T-helper 1 cell treated with Interleukin-12 subunit alpha and Interleukin-12 subunit beta and Interleukin-4 antibody, amounts not matched to agents 30 ng/mL and 1 ng/mL, for 36 hours (primary cell): Measurements from ENCODE around the gene PLIN4. TPM values are rescaled to one million over a fixed set of nuclear protein-coding genes. Genes with fewer than 3 reads are reported as not detected.
"Not testable (repeated sequence)": the region's sequence is repeated elsewhere in the genome, so short reads cannot be mapped to it uniquely, and the experiment has no call there.

Source experiments
- intact Hi-C: fragments of 100-400 bp; cut with micrococcal nuclease; formaldehyde crosslinking; loops from one replicate; pipeline ENCODE4 v1.15.1; 2024
- total RNA-seq: library from RNA; stranded (reverse); gene quantifications from 2 replicates; pipeline ENCODE4 v1.2.3, GENCODE V29; 2022

Gene PLIN4
- total RNA-seq, 1 donor from 2014 or later: not detected

DNA sequence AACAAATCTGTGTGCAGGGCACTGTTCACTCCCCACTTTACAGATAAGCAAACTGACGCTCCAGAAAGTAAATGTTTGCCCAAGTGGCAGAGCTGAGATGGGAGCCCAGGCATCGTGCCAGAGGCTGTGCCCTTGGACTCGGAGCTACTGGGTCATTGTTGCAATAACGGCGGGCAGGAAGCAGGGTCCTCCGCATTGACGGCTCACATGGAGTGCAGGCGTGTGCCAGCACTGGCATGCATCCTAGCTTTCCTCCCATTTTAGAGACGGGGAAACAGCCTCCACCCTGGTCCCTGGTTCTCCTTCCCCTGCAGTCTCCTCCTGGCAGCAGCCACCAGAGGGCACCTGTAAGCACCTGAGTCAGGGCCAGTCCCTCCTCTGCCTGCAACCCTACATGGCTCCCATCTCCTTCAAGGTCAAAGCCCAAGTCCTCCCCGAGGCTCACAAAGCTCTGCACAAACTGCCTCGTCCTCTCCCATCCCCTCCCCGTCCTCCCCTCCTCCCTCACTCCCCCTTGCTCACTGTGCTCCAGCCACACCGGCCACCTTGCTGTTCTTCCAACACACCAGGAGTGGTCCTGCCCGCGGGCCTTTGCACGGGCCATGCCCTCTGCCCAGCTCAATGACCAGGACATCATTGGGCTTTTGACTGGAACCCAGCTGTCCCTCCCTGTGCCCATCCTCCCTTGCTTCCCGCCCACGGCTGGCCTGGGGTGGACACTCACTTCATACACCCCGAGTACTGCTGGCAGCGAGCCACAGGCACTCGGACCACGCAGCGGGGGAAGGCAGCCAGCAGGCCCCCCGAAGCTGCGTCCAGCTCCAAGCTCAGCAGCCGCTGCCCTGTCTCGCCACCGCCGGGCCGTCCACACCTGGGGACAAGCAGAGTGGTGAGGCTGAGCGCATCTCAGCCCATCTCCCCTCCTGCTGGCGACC is 29.3 kb upstream of the PLIN4 start:
- intact Hi-C loops: no loop called here

- intact Hi-C loops: no loop called here
Measured at GRCh38 chr19:4543842-4544647, 25.8 kb upstream of the PLIN4 start.

DNA sequence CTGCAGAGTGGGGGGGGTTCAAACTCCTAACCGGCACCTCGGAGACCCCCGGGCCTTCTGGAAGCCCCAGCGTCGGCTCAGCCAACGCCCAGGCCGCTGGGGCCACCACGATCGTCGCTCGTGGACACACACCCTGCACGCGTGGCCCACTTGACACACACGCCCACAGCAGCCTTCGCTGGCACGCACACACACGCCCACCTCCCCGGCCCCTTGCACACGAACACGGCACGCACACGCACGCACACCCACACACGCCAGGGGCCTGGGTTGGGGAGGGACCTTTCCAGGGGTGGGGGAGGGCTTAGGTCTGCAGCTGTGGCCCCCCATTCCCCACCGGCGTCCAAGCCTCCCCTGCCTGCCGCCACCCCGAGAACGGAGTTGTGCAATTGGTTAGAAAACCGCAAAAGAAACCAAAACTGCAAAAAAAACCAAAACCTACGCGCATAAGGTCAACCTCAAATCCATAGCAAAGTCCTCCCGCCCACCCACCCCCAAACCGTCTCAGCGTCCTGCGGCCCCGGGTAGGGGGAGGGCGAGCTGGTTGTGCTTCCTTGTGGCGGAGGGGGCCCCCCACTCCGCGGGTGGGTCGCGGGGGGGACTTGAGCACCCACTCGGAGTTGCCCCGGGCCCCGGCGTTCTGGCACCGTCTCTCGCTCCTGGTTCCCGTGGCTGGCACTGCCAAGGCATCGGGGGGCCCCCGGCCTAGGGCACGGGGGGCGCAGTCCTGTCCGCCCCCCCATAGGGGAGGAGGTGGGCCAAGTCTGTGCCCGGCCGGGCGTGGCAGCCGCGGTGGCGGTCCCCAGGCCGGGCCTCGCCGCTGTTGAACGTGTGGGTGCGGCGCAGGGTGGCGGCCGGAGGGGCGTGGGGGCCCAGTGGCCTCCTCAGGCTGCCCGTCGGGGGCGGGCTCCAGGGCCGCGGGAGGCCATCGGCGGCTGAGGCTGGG is 24.9 kb upstream of the PLIN4 start:
- intact Hi-C loops: no loop called here

GRCh38 chr19:4541806-4542145 is 23.5 kb upstream of the PLIN4 start:
- intact Hi-C loops: not testable (repeated sequence)

DNA sequence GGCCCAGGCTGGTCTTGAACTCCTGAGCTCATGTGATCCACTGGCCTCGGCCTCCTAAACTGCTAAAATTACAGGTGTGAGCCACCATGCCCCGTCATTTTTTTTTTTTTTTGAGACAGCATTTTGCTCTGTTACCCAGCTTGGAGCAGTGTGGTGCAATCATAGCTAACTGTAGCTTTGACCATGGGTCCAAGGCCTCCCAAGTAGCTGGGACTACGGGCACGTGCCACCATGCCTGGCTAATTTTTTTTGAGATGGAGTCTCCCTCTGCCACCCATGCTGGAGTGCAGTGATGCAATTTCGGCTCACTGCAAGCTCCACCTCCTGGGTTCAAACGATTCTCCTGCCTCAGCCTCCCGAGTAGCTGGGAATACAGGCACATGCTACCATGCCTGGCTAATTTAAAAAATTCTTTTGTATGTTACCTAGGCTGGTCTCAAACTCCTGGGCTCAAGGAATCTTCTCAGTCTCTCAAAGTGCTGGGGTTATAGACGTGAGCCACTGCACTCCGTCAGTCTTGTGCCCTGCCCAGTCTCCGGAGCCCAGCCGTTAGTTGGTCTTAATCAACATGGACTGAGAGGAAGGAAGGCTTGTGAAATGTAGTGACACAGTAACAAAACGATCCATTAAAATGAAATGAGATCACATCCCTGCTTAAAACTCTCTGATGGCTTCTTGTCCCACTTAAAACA is 23.0 kb upstream of the PLIN4 start:
- intact Hi-C loops: no loop called here

DNA sequence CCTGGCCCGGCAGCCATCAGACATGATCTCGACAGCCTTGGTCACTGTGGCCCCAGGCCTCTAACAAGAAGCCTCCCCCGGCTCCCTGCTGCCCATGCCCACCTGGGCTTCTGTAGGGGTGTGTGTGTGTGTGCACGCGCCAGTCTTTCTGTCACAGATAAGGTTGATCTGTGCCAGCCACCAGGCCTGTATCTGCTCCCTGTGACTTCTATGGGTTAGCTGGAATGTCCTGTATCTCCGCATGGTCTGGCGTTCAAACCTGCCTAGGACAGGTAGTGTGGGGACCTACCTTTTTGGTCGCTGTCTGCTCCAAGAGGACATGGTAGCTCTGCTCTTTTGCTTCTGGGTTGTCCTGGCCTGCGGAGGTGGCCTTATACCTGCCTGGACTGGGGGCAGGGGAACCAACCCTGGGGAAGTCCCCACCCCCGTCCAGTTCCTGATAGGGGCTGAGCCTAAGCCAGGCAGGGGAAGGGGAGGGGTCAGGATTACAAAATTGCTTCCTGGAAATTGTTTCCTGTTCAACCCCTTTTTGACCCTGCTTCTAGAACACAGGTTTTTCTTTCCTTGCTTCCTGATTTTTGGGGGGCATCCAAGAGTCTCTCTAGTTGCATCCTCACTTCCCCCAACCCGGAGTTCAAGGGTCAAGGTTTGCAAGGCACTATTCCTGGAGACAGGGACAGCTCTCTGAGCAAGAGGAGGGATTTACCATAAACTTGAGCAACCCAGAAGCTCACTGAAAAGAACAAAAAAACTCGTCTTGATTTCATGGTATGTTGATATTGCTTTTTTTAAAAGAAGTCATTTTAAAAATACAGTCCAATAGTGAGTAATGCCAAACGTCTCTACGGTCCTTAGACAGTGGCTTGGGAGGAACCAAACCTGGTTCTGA is 21.7 kb upstream of the PLIN4 start, which contains the start of gene LRG1:
Gene LRG1, minus strand, starts transcription at position 344 of the 889 bp plus-strand sequence. Its CDS starts 23 bp downstream, at position 321.
- intact Hi-C loops: no loop called here

GRCh38 chr19:4539169-4539692 is 20.9 kb upstream of the PLIN4 start:
- intact Hi-C loops: no loop called here

DNA sequence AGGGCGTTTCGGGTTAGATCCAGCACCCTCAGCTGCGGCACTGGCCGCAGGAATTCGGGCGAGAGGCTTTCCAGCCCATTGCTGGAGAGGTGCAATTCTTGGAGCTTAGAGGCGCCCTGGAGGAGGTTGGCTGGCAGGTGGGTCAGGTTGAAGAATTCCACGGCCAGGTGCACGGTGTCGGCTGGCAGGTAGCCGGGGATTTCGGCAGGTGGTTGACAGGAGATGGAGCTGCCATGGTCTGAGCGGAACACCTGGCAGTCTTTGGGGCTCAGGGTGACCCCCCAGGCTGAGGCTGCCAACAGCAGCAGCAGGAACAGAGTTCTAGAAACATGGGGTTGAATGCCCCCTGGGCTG is 20.3 kb upstream of the PLIN4 start:
- intact Hi-C loops: no loop called here

- intact Hi-C loops: no loop called here
Measured at GRCh38 chr19:4537953-4538600, 19.8 kb upstream of the PLIN4 start.

GRCh38 chr19:4536798-4537197 is 18.5 kb upstream of the PLIN4 start:
- intact Hi-C loops: no loop called here

DNA sequence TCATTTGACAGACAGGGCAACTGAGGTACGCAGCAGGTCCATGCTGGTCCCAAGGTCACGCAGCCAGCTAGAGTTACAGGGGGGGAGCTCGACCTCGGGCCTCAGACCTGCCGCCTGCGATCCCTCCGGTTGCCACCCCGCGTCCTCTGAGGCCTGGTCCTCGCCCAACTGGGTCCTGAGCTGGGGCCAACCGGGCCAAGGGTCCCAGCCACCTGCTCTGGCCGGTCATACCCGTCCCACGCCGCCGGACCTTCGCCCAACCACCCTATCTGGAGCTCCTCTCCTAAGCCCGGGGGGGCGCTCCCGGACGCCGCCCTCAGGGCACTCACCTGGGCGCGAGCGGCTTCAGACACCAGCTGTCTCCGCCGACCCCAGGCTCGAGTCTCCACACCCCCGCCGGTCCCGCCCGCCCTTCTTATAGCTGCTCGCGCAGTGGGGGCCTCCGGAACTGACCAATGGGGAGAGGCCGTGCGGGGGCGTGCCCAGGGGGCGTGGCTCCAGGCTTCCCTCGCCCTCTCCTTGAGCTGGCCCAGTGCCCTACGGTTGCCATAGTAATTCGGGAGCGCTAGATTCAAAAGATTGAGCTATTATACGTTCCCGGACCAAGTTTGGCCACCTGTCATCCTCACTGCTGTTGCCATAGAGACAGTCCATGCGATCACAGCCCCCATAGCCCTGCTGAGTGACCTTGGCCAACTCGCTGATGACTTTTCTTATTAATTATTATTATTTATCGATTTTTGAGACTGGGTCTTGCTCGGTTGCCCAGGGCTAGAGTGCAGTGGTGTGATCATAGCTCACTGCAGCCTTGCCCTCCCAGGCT is 16.8 kb upstream of the PLIN4 start, which contains the start of gene PLIN5:
Gene PLIN5, minus strand, starts transcription at position 389 of the 823 bp plus-strand sequence. CDS start 1,150 bp downstream, outside the sequence.
- intact Hi-C loops: no loop called here

- intact Hi-C loops: no loop called here
Measured at GRCh38 chr19:4533835-4534424, 15.6 kb upstream of the PLIN4 start.

DNA sequence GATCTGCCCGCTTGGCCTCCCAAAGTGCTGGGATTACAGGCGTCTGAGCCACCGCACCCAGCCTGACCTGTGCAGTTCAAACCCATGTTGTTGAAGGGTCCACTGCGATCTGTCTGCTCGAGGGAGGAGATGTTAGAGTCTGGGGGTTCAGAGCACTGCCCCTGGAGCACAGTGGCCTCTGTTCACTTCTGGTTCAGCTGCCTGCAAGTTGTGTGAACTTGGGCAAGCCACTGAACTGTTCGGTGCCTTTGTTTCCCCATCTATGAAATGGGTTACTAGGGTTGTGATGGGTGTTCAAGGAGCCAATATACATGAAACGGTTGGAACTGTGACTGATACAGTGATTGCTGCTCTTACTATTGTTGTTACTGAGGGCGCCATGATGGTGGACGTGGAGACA is 15.0 kb upstream of the PLIN4 start:
- intact Hi-C loops: no loop called here

DNA sequence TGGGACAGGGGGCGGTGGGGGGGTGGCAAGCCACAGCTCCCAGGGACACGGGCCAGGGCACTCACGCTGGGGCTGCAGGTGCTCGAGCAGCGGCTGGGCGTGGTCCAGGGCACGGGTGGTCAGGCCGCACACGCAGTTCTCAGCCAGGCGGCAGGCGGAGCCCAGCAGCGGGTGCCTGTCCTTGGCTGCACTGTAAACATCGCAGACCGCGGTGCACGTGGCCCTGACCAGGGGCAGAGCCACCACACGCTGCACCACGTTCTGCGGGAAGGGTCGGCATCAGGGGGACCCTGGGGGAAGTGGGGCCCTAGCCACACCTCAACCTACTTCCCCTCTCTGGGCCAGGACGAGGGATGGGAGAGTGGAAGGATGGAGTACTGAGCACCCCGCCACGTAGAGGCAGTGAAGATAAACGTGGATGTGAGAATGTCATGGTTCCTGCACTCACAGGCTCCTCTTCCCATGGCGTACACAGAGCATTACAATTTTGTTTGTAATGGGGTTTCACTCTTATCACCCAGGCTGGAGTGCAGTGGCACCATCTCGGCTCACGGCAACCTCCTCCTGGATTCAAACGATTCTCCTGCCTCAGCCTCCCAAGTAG is 13.4 kb upstream of the PLIN4 start:
- intact Hi-C loops: no loop called here

DNA sequence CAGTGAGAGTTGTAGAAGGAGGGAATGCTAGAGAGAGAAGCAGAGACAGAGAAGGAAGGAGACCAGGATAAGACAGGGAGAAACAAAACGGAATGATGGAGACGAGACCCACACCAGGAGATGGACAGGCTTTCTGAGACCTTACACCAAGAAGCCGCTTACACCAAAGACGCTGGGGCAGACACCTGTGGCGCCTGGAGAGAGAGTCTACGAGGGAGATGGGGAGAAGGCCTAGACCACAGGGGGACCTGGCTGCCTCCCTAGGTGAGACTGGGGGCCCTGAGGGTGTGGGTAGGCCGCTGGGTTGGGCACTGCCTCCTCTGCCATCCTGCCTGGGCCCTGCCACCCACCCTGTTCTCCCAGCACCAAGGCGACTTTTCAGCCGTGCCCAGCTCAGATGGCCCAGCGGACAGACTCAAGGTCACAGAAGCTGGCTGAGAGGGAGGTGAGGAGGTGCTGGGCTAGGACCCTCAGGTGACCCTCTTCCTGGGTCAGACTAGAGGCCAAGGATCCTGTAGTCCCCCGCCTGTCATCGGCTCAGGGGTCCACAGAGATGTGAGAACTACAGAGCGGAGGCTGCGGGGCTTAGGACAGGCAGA is 11.7 kb upstream of the PLIN4 start:
- intact Hi-C loops: no loop called here

DNA sequence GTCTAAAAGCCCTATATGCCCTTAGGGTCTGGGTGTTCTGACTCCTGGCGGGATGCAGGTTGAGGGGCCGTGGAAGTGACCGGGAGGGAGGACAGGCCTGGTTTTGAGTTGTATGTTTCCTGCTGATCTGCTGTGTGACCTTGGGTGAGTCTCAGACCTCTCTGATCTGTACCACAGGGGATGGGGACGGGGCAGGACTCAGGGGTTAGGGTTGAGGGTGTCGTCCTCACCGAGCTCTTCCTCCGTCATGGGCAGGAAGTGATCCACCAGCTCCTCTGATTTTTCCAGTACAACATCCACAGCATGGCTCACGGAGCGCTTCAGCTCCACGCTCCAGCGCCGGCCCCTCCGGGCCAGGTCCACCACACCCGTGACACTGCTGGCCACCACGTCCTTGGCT is 10.6 kb upstream of the PLIN4 start:
- intact Hi-C loops: no loop called here

DNA sequence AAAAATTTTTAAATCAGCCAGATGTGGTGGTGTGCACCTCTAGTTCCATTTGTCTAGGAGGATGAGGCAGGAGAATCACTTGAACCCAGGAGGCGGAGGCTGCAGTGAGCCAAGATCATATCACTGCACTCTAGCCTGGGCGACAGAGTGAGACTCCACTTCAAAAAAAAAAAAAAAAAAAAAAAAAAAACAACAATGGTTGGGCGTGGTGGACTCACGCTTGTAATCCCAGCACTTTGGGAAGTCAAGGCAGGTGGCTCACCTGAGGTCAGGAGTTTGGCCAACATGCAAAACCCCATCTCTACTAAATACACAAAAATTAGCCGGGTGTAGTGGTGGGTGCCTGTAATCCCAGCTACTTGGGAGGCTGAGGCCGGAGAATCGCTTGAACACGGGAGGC is 9.1 kb upstream of the PLIN4 start:
- intact Hi-C loops: not testable (repeated sequence)
